ENCODE results near the gene STRIP2. TPM values are rescaled to one million over a fixed set of nuclear protein-coding genes. Genes with fewer than 3 reads are reported as not detected.
"Not testable (repeated sequence)": the region's sequence is repeated elsewhere in the genome, so short reads cannot be mapped to it uniquely, and the experiment has no call there.

The STRIP2 gene
- total RNA-seq, 1 experiment from 2014 or later = 22.8 TPM

DNA sequence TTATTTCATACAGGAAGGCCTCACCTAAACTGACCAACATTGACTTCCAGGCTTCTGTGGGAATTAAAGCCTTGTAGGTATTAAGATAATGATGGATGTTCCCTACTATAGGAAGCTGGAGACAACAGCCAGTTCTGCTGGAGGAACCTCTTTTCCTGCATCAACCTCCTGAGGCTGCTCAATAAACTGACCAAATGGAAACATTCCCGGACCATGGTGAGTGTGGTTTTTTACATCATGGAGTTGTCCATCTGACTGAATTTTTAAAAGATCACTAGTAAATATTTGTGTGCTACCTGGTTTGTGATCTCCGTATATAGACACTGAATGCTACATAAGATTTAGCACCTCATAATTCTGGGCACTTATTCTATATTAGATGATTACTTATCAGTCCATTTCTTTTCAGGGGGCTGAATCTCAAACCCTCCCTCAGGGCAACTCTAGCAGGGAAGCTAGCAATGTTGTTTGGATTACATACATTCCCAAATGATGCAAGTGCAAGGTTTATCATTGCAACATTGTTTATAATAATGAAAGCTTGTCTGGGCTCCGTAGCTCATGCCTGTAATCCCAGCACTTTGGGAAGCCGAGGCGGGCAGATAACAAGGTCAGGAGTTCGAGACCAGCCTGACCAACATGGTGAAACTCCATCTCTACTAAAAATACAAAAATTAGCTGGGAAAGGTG, 46.6 kb downstream of the STRIP2 start:
- in situ Hi-C loops (cut with HindIII; ENCODE audit: low sequenced_read_pairs) = no loop called here
- DNase-seq (ENCODE audit: low spot score) = no peak

DNA sequence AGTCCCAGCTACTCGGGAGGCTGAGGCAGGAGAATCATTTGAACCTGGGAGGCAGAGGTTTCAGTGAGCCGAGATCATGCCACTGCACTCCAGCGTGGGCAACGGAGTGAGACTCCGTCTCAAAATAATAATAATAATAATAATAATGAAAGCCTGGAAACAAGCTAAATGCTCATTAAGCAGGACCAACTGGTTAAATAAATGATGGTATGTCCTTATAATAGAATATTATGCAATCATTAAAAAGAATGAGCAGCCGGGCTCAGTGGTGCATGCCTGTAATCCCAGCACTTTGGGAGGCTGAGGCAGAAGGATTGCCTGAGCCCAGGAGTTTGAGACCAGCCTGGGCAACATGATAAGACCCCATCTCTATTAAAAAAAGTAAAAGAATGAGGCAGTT, 47.1 kb downstream of the STRIP2 start:
- in situ Hi-C loops (cut with HindIII; ENCODE audit: low sequenced_read_pairs); DNase-seq (ENCODE audit: low spot score): not testable (repeated sequence)

GRCh38 chr7:129482781-129483180, 48.5 kb downstream of the STRIP2 start:
- in situ Hi-C loops (cut with HindIII; ENCODE audit: low sequenced_read_pairs) = no loop called here
- DNase-seq (ENCODE audit: low spot score) = no peak

DNA sequence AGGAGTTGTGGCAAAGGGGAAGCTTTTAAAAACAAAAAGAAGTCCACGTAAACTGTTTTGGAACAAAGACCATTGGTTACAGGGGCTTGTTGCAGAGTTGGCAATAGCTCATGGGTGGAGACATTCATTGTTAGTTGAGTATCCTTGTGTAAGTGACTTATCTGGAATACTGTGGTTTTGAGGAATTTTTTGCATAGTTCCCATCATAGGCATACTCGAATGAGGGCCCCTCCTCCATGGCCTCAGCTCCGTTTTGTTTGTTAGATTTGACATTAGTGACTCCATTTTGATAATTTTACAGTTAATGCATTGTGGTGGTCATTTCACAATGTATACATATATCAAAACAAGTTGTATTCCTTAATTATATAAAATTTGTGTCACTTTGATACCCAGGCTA, 55.3 kb downstream of the STRIP2 start:
- no peak for DNase-seq (ENCODE audit: low spot score)
- in situ Hi-C loops (cut with HindIII; ENCODE audit: low sequenced_read_pairs) = no loop called here

- no peak for DNase-seq (ENCODE audit: low spot score)
- in situ Hi-C loops (cut with HindIII; ENCODE audit: low sequenced_read_pairs) = no loop called here
Observed at GRCh38 chr7:129492391-129492790, 58.2 kb downstream of the STRIP2 start.

DNA sequence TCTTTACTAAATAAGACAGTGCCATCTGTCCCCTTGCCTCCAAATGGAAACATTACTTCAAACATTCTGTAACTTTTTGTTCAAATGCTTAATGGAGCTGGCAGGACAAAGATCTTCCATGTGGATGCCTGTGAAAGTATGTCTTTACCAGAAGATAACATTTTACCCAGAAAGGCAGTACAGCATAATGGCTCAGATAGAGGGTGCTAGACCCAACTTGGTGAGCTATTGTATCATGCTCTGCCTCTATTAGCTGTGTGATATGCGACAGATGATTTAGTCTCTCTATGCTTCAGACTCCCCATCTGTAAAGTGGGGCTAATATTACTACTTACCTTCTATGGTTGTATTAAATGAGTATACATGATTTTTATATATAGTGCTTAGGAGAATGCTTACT, 59.3 kb downstream of the STRIP2 start:
- in situ Hi-C loops (cut with HindIII; ENCODE audit: low sequenced_read_pairs) = no loop called here
- DNase-seq (ENCODE audit: low spot score) = no peak

DNA sequence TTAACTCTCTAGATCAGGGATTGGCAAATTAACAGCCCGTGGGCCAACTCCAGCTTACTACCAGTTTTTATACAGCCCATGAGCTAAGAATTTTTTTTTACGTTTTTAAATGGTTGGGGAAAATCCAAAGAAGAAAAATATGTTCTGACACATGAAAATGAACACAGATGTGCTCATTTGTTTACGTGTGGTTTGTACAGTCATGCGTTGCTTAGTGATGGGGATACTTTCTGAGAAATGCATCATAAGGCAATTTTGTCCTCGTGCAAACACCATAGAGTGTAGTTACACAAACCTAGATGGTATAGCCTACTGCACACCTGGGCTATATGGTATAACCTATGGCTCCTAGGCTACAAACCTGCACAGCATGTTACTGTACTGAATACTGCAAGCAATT, 59.8 kb downstream of the STRIP2 start:
- in situ Hi-C loops (cut with HindIII; ENCODE audit: low sequenced_read_pairs) = no loop called here
- DNase-seq (ENCODE audit: low spot score) = no peak

DNA sequence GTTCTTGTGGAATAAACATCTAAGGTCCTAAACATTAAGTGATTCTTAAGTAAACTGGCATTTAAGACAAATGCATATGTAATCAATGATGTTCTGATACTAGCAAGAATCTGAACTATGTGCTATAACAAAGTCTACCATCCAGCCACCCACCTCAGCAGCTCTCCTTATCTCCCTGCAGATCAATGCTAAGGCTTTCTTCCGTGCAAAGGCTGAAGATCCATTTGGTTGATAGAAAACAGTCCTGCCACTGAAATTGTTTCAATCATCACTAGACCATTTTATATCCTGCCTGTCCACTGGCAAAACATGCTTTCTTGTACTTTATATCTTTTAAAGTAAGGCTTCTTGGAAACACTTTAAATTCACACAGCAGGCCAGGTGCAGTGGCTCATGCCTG, 61.8 kb downstream of the STRIP2 start:
- in situ Hi-C loops (cut with HindIII; ENCODE audit: low sequenced_read_pairs) = no loop called here
- no peak for DNase-seq (ENCODE audit: low spot score)

- in situ Hi-C loops (cut with HindIII; ENCODE audit: low sequenced_read_pairs) = no loop called here
- DNase-seq (ENCODE audit: low spot score) = no peak
Observed at GRCh38 chr7:129496653-129497052, 62.4 kb downstream of the STRIP2 start.

DNA sequence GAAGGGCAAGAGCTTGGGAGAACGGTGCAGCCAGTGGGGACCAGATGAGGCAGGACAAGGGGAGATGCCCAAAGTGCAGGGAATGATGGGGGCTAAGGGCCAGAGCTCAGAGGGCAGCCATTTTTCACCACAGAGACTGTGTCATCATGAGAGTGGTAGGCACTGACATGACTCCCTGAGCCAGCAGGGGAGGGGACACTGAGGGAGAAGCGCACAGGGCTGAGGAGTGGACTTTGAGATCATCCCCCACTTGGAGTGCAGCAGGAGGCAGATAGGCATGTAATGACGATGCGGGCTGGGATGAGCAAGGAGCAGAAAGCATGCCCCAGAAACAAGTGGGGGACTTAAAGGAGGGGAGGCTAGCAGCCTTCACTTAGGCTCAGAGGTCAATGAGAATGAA, 62.9 kb downstream of the STRIP2 start:
- no peak for DNase-seq (ENCODE audit: low spot score)
- in situ Hi-C loops (cut with HindIII; ENCODE audit: low sequenced_read_pairs) = no loop called here

GRCh38 chr7:129498021-129498420, 63.8 kb downstream of the STRIP2 start:
- in situ Hi-C loops (cut with HindIII; ENCODE audit: low sequenced_read_pairs) = no loop called here
- no peak for DNase-seq (ENCODE audit: low spot score)

DNA sequence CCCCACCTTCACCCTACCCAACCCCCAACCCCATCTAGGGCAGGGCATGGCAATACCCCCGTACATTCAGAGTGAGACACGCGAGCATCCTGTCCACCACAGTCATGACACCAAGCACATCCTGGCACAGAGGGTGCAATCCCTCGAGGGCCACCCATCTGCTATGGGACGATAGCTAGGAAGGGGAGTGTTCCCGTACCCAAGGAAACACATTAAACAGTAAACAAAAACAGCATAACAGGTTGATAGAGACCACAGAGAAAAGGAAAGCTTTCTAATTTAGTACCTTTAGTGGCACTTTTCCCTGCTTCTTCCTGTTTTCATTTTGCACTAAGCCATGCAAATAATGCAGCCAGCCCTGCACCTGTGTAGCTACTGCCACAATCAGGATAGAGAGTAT, 65.8 kb downstream of the STRIP2 start:
- in situ Hi-C loops (cut with HindIII; ENCODE audit: low sequenced_read_pairs) = no loop called here
- no peak for DNase-seq (ENCODE audit: low spot score)

GRCh38 chr7:129501760-129502707, 67.8 kb downstream of the STRIP2 start, which contains the start of gene SMKR1:
Gene SMKR1, plus strand, starts transcription at chr7:129502531. Its CDS starts 294 bp downstream, at chr7:129502825.
- DNase-seq (ENCODE audit: low spot score) = peak; percentile 69

DNA sequence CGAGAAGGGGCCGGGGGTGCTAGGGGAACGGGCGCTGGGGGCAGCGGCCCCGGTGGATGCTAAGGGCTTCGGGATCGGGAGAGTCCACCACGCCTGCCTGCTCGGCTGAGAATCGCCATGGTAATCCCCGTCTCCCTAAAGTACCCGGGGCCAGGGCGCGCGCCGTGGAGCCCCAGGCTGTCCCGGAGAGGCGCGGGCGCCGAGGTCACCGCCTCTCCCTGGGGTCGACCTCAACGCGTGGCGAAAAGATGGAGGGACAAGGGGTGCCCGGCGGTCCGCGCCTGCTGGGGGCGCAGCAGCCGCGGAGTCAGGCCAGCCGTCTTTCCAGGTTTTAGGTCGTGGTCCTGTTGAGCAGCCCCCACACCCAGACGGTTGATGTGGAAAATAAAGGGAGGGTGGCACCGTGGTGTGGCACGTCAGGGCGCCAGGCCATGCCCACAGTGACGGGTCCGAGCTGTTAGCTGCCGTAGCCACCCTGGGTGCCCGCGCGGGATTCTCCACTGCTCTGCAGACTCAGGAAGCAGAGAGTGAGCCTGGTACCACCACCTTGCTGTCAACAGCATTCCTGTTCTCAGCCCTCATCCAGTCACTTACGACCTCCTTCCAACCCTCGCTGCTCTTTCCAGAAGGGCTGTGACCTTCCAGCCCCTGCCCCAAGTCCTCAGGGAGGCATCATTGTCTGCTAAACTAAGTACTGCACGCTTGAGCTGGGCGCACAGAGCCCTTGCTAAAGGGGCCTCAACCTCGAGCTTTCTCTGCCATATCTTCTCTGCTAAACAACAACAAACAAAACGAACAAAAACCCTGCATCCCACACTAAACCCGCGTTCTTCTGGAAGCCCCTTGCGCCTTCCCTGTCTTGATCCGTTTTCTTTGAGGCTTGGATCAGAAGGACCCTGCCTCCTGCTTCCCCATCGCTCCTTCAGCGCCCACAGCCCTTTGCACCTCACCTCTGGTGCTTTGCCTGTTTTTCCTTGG, 68.8 kb downstream of the STRIP2 start:
- DNase-seq (ENCODE audit: low spot score) = peak; percentile 34
- in situ Hi-C loops (cut with HindIII; ENCODE audit: low sequenced_read_pairs) = no loop called here

More at GRCh38 chr7:129501760-129502707, 67.8 kb downstream of the STRIP2 start, which contains the start of gene SMKR1:
- in situ Hi-C loops (cut with HindIII; ENCODE audit: low sequenced_read_pairs) = no loop called here

DNA sequence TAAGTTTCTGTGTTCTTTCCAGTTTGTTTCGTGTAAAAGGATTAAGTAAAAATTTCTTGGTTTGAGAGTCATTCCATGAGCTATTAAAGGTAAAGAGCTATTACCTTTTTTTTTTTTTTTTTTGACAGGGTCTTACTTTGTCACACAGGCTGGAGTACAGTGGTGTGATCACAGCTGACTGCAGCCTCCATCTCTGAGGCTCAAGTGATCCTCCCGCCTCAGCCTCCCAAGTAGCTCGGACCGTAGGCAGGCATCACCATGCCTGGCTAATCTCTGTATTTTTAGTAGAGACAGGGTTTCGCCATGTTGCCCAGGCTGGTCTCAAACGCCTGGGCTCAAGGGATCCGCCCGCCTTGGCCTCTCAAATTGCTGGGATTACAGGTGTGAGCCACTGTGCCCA, 69.5 kb downstream of the STRIP2 start:
- in situ Hi-C loops (cut with HindIII; ENCODE audit: low sequenced_read_pairs) = no loop called here
- DNase-seq (ENCODE audit: low spot score) = no peak

- in situ Hi-C loops (cut with HindIII; ENCODE audit: low sequenced_read_pairs) = no loop called here
Observed at GRCh38 chr7:129512192-129512591, 78.0 kb downstream of the STRIP2 start.

GRCh38 chr7:129513546-129513945, 79.3 kb downstream of the STRIP2 start:
- no peak for DNase-seq (ENCODE audit: low spot score)
- in situ Hi-C loops (cut with HindIII; ENCODE audit: low sequenced_read_pairs) = no loop called here

More at GRCh38 chr7:129512192-129512591, 78.0 kb downstream of the STRIP2 start:
- DNase-seq (ENCODE audit: low spot score) = no peak

DNA sequence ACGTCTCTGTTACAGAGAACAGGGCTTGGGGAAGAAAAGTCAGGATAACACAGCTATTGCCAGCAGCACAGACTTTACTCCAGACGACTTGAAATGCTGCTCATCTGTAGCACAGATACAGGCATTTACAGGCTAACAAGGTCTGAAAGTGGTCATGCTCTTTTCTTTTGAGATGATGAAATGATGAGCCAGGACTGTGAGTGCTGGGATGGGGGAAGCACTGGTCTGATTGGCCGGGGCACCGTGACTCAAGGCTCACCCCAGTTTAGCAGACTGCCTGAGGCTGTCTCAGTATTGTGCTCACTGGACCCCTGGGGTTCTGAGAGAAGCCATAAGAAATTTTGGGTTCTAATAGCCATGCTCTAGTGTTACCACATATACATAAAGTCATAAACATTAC, 80.5 kb downstream of the STRIP2 start:
- in situ Hi-C loops (cut with HindIII; ENCODE audit: low sequenced_read_pairs) = no loop called here
- DNase-seq (ENCODE audit: low spot score) = no peak

GRCh38 chr7:129515381-129515780, 81.1 kb downstream of the STRIP2 start:
- DNase-seq (ENCODE audit: low spot score) = no peak
- in situ Hi-C loops (cut with HindIII; ENCODE audit: low sequenced_read_pairs) = no loop called here

All from G401 (cell line).